SK-N-SH (cell line): ENCODE data around the gene NHSL1. TPM values are rescaled to one million over a fixed set of nuclear protein-coding genes. Genes with fewer than 3 reads are reported as not detected.

Experiments
- CTCF ChIA-PET: fragments of 300-600, 350-600 bp; formaldehyde crosslinking; extraction: SDS; loops from one replicate; lab custom pipeline; 2021; lab: Yijun Ruan, JAX
- POLR2A ChIA-PET: fragments of 350-600 bp; sonication (Branson Sonifier 250); formaldehyde crosslinking; extraction: SDS; loops from one replicate; lab custom pipeline; 2020; ENCODE audit warnings: antibody characterized with exemption, inconsistent platforms; lab: Yijun Ruan, JAX
- DNase-seq: peaks from one replicate; pipeline ENCODE4 v3.0.0; 2012
- H2AFZ ChIP-seq: fragments of 200-600 bp; sonication (generic); 2 replicates; pipeline ENCODE4 v1.8.1; 2016; ENCODE audit warnings: antibody characterized with exemption, mild to moderate bottlenecking, low read depth
- H3F3A ChIP-seq: fragments of 200-600 bp; sonication (generic); replicated peaks from 2 replicates; pipeline ENCODE3; 2016; ENCODE audit warnings: antibody characterized with exemption, mild to moderate bottlenecking; ENCODE audit not compliant: insufficient read depth
- H3K27ac ChIP-seq, 2 experiments: fragments of 200-500 bp in 1 of 2; fragments of 200-600 bp in 1 of 2; sonication (Bioruptor generic) in 1 of 2; sonication (generic), shearing (Covaris generic) in 1 of 2; 2 replicates each; pipeline versions ENCODE4 v1.5.1 to v1.6.1; 2014 to 2016; ENCODE audit warnings: low read depth in 2 of 2, inconsistent platforms in 1 of 2, low read length in 1 of 2, mild to moderate bottlenecking in 1 of 2, mixed read lengths in 1 of 2
- H3K27me3 ChIP-seq: fragments of 200-600 bp; sonication (generic), shearing (Covaris generic); 2 replicates; pipeline ENCODE4 v1.6.1; 2016; ENCODE audit warnings: mixed run types; ENCODE audit not compliant: insufficient read depth
- H3K36me3 ChIP-seq, 2 experiments: fragments of 200-500 bp in 1 of 2; fragments of 200-600 bp in 1 of 2; sonication (Bioruptor generic) in 1 of 2; sonication (generic) in 1 of 2; replicated peaks in 1 of 2; 2 replicates each; pipeline versions ENCODE3 to v1.5.1; 2014 to 2016; ENCODE audit warnings: low read length in 1 of 2, mild to moderate bottlenecking in 1 of 2; ENCODE audit not compliant: insufficient read depth in 2 of 2, control insufficient read depth in 1 of 2
- H3K4me1 ChIP-seq, 2 experiments: fragments of 200-500 bp in 1 of 2; fragments of 200-600 bp in 1 of 2; sonication (Bioruptor generic) in 1 of 2; sonication (generic), shearing (Covaris generic) in 1 of 2; 2 replicates each; pipeline versions ENCODE4 v1.5.1 to v1.6.1; 2014 to 2016; ENCODE audit warnings: low read depth in 1 of 2, low read length in 1 of 2, mixed run types in 1 of 2; ENCODE audit not compliant: insufficient read depth in 2 of 2, control insufficient read depth in 1 of 2
- H3K4me2 ChIP-seq: fragments of 200-600 bp; sonication (generic), shearing (Covaris generic); 2 replicates; pipeline ENCODE4 v1.6.1; 2017; ENCODE audit warnings: mixed run types
- H3K4me3 ChIP-seq, 2 experiments: fragments of 200-500 bp in 1 of 2; fragments of 200-600 bp in 1 of 2; sonication (Bioruptor generic) in 1 of 2; sonication (generic), shearing (Covaris generic) in 1 of 2; 2 replicates each; pipeline versions ENCODE4 v1.5.1 to v1.8.1; 2014 to 2016; ENCODE audit warnings: low read depth in 2 of 2, inconsistent platforms in 1 of 2, low read length in 1 of 2, mild to moderate bottlenecking in 1 of 2, mixed read lengths in 1 of 2, moderate library complexity in 1 of 2
- H3K79me2 ChIP-seq: fragments of 200-600 bp; sonication (generic); 2 replicates; pipeline ENCODE4 v1.8.1; 2017; ENCODE audit warnings: mild to moderate bottlenecking; ENCODE audit not compliant: insufficient read depth
- H3K9ac ChIP-seq: fragments of 200-600 bp; sonication (generic); 2 replicates; pipeline ENCODE4 v1.6.1; 2017; ENCODE audit warnings: mixed run types
- H3K9me2 ChIP-seq: fragments of 200-600 bp; sonication (generic); 2 replicates; pipeline ENCODE4 v1.6.1; 2017; ENCODE audit warnings: mixed run types
- H3K9me3 ChIP-seq: fragments of 200-600 bp; sonication (generic); 2 replicates; pipeline ENCODE4 v1.6.1; 2017; ENCODE audit warnings: mixed run types, mild to moderate bottlenecking, moderate library complexity
- H4K20me1 ChIP-seq: fragments of 200-600 bp; sonication (generic); 2 replicates; pipeline ENCODE4 v1.6.1; 2017; ENCODE audit warnings: mild to moderate bottlenecking, mixed run types; ENCODE audit not compliant: insufficient read depth
- CHD2 ChIP-seq: fragments of 150-350 bp; IDR thresholded peaks from 2 replicates; pipeline ENCODE4 v1.6.1; 2018; ENCODE audit warnings: low read length; ENCODE audit not compliant: partially characterized antibody
- ELF1 ChIP-seq: IDR thresholded peaks from 2 replicates; pipeline ENCODE4 v1.4.0; 2012
- EP300 ChIP-seq, 2 experiments: IDR thresholded peaks; 2 replicates each; pipeline versions ENCODE4 v1.4.0 to v1.6.1; 2012; ENCODE audit warnings: borderline replicate concordance in 1 of 2, low read depth in 1 of 2, low read length in 1 of 2
- FOSL2 ChIP-seq: IDR thresholded peaks from 2 replicates; pipeline ENCODE4 v1.4.0; 2012; ENCODE audit warnings: low read depth, mild to moderate bottlenecking, moderate library complexity, borderline replicate concordance
- FOXJ3 ChIP-seq: sonication (generic); formaldehyde crosslinking; IDR thresholded peaks from 2 replicates; pipeline ENCODE4 v1.5.1; 2020; ENCODE audit warnings: mild to moderate bottlenecking, missing genetic modification reagents
- FOXM1 ChIP-seq: IDR thresholded peaks from 2 replicates; pipeline ENCODE4 v1.4.0; 2012; ENCODE audit warnings: low read depth, mild to moderate bottlenecking
- GABPA ChIP-seq: IDR thresholded peaks from 2 replicates; pipeline ENCODE4 v1.4.0; 2012; ENCODE audit warnings: low read depth, mild to moderate bottlenecking
- JUND ChIP-seq: IDR thresholded peaks from 2 replicates; pipeline ENCODE4 v1.4.0; 2012
- MEF2A ChIP-seq: IDR thresholded peaks from 2 replicates; pipeline ENCODE4 v1.4.0; 2012; ENCODE audit warnings: low read depth, borderline replicate concordance
- NFIC ChIP-seq: IDR thresholded peaks from 2 replicates; pipeline ENCODE4 v1.4.0; 2012; ENCODE audit warnings: borderline replicate concordance
- POLR2AphosphoS5 ChIP-seq: IDR thresholded peaks from 2 replicates; pipeline ENCODE4 v1.6.1; 2012; ENCODE audit warnings: low read depth, low read length
- RAD21 ChIP-seq: IDR thresholded peaks from 2 replicates; pipeline ENCODE4 v1.6.1; 2012; ENCODE audit warnings: mild to moderate bottlenecking, low read length
- RFX5 ChIP-seq: IDR thresholded peaks from 2 replicates; pipeline ENCODE4 v1.6.1; 2012; ENCODE audit warnings: mild to moderate bottlenecking, improper control_type of control experiment, low read length
- RXRA ChIP-seq: IDR thresholded peaks from 2 replicates; pipeline ENCODE4 v1.4.0; 2012; ENCODE audit warnings: low read depth, mild to moderate bottlenecking, borderline replicate concordance
- SIN3A ChIP-seq: IDR thresholded peaks from 2 replicates; pipeline ENCODE4 v1.6.1; 2012; ENCODE audit warnings: low read depth, mild to moderate bottlenecking, low read length, moderate library complexity, borderline replicate concordance
- SMC3 ChIP-seq: IDR thresholded peaks from 2 replicates; pipeline ENCODE4 v1.6.1; 2012; ENCODE audit warnings: low read depth, low read length, improper control_type of control experiment
- TAF1 ChIP-seq: IDR thresholded peaks from 2 replicates; pipeline ENCODE4 v1.6.1; 2012; ENCODE audit warnings: low read depth, mild to moderate bottlenecking, low read length, moderate library complexity, borderline replicate concordance
- TCF12 ChIP-seq: IDR thresholded peaks from 2 replicates; pipeline ENCODE4 v1.4.0; 2012
- TEAD4 ChIP-seq: IDR thresholded peaks from 2 replicates; pipeline ENCODE4 v1.4.0; 2012; ENCODE audit warnings: mild to moderate bottlenecking, borderline replicate concordance; ENCODE audit not compliant: insufficient read depth
- WGBS: methylation state at CpG from one replicate; pipeline ENCODE4 v1.1.6; 2017; ENCODE audit warnings: low lambda C conversion rate; 5-methylcytosine and 5-hydroxymethylcytosine counted together
- polyA plus RNA-seq, 3 experiments: library from polyadenylated mRNA; depleted of rRNA; stranded (reverse); fragments of >200 nt; gene quantifications; 2 replicates each; pipeline ENCODE4 v1.2.3, GENCODE V29; 2012
- TF ChIP-seq, protein P1 (sequence below): IDR thresholded peaks from 2 replicates; pipeline ENCODE4 v1.4.0; 2012; ENCODE audit warnings: low read depth
- TF ChIP-seq, protein P2 (sequence below): IDR thresholded peaks from 2 replicates; pipeline ENCODE4 v1.4.0; 2012; ENCODE audit warnings: low read depth, borderline replicate concordance
- TF ChIP-seq, protein P3 (sequence below): fragments of 150-350 bp; IDR thresholded peaks from 2 replicates; pipeline ENCODE4 v1.6.1; 2016; ENCODE audit warnings: mild to moderate bottlenecking, low read depth, low read length
- TF ChIP-seq, protein P4 (sequence below): IDR thresholded peaks from 2 replicates; pipeline ENCODE4 v1.4.0; 2012; ENCODE audit warnings: low read depth, borderline replicate concordance
- TF ChIP-seq, protein P5 (sequence below): fragments of 150-350 bp; IDR thresholded peaks from 2 replicates; pipeline ENCODE4 v1.6.1; 2017; ENCODE audit warnings: antibody characterized with exemption, low read length, low read depth, borderline replicate concordance

NHSL1 gene
- polyA plus RNA-seq, 1 of the 3 experiments (the other 2 are of a cell fraction) = under 0.01 TPM

DNA sequence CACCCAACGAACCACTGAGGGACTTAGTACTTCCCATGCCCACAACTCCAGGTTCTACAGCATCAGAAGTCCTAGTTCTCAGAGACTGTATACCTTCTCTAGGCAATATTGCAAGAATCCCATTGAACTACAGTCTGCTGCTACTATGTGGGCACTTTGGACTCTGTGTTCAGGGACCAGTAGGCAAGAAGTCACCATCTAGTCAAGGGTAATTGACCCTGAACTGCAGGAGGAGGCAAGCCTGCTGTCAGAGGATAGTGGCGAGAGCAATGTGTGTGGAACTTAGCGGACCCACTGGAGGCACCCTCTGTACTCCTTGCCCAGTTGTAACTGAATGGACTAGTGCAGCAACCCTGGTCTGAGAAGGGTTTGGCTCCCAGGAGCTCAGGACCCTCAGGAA, 79.5 kb downstream of the NHSL1 start:
- no peak overlapping the region for H2AFZ ChIP-seq
- H3K4me3 ChIP-seq = no peak overlapping the region
- peaks cover 0 to 8% of the 10 kb centered on the region in 2 experiments; a peak in 1 of 4 replicates for H3K4me1 ChIP-seq
- no peaks in the 10 kb centered on the region for H3K79me2 ChIP-seq
- no peaks in the 10 kb centered on the region for H3F3A ChIP-seq
- H3K9ac ChIP-seq = no peak overlapping the region
- no peak for TF ChIP-seq POLR2AphosphoS5
- TF ChIP-seq FOXM1 = no peak
- no peak for TF ChIP-seq RXRA
- TF ChIP-seq JUND = no peak
- no peak for TF ChIP-seq GABPA
- no peak for TF ChIP-seq MEF2A
- TF ChIP-seq, protein P1, sequence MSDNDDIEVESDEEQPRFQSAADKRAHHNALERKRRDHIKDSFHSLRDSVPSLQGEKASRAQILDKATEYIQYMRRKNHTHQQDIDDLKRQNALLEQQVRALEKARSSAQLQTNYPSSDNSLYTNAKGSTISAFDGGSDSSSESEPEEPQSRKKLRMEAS = no peak
- TF ChIP-seq, protein P2, sequence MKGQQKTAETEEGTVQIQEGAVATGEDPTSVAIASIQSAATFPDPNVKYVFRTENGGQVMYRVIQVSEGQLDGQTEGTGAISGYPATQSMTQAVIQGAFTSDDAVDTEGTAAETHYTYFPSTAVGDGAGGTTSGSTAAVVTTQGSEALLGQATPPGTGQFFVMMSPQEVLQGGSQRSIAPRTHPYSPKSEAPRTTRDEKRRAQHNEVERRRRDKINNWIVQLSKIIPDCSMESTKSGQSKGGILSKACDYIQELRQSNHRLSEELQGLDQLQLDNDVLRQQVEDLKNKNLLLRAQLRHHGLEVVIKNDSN = no peak
- no peak for TF ChIP-seq CHD2
- no peak for TF ChIP-seq RFX5
- no peak for TF ChIP-seq NFIC
- no peak for TF ChIP-seq TCF12
- no peak for TF ChIP-seq FOSL2
- TF ChIP-seq SIN3A = no peak
- DNase-seq = no peak
- peaks cover 5% of the 10 kb centered on the region; the same call in 1 of the 2 replicates for H3K27me3 ChIP-seq
- no peak overlapping the region for H3K4me2 ChIP-seq
- WGBS = 0% methylated on average over 3 of the region's 3 CpGs
- ChIA-PET POLR2A (no interaction called here), CTCF (interaction anchor here (1.0 to 1.6 kb wide), 2 partner anchors 16 to 237 kb away, joined by 3 to 6 read pairs; partner anchors contain the start of gene HEBP2)
- no peaks in the 10 kb centered on the region for H3K36me3 ChIP-seq
- no peaks in the 10 kb centered on the region for H4K20me1 ChIP-seq
- no peaks in the 10 kb centered on the region for H3K9me3 ChIP-seq
- no peaks in the 10 kb centered on the region for H3K9me2 ChIP-seq
- no peak overlapping the region for H3K27ac ChIP-seq

DNA sequence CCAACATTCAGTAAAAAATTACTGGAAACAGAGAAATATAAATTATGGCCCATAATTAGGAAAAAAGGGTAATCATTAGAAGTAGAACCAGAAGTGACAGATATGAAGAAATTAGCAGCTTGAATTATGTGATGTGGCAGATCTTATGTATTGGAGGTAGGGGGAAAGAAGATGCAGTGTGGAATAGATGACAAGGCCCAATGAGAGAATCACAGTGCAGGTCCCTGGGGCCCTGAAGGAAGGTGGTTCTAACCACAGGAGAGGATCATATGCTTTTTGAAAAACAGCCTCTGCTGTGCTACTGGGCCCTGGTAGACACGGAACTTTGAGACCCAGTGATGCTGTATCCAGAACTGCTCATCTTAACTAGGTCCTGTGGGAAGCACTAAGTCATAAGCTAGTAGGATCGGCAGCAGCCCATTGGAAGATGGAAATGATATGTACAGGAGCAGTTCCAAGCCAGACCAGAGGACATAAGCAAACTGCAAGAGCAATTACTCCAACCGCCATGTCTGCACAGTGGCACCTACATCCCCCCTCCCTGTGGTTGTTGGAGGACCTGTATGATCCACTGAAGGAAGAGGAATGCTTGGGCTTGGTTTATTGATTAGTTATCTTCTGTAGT, 81.1 kb downstream of the NHSL1 start:
- no peaks in the 10 kb centered on the region for H3K9me2 ChIP-seq
- CTCF ChIA-PET = interaction anchor here (1.5 kb wide), 1 partner anchor 14 kb away, joined by 4 read pairs; the partner anchor contains the start of gene HEBP2
- TF ChIP-seq RAD21 (no peak), JUND (no peak), FOXJ3 (CRISPR knock-in tag) (no peak), NFIC (no peak), EP300 (IDR thresholded peaks at IDR 0.05; ENCODE audit: borderline replicate concordance in 1 of 2, low read depth in 1 of 2, low read length in 1 of 2) (no peak), TAF1 (no peak), FOXM1 (no peak), RFX5 (no peak), ELF1 (no peak), SMC3 (no peak), TEAD4 (no peak), SIN3A (no peak), RXRA (no peak)
- TF ChIP-seq, protein P3, sequence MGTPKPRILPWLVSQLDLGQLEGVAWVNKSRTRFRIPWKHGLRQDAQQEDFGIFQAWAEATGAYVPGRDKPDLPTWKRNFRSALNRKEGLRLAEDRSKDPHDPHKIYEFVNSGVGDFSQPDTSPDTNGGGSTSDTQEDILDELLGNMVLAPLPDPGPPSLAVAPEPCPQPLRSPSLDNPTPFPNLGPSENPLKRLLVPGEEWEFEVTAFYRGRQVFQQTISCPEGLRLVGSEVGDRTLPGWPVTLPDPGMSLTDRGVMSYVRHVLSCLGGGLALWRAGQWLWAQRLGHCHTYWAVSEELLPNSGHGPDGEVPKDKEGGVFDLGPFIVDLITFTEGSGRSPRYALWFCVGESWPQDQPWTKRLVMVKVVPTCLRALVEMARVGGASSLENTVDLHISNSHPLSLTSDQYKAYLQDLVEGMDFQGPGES = no peak
- TF ChIP-seq, protein P4, sequence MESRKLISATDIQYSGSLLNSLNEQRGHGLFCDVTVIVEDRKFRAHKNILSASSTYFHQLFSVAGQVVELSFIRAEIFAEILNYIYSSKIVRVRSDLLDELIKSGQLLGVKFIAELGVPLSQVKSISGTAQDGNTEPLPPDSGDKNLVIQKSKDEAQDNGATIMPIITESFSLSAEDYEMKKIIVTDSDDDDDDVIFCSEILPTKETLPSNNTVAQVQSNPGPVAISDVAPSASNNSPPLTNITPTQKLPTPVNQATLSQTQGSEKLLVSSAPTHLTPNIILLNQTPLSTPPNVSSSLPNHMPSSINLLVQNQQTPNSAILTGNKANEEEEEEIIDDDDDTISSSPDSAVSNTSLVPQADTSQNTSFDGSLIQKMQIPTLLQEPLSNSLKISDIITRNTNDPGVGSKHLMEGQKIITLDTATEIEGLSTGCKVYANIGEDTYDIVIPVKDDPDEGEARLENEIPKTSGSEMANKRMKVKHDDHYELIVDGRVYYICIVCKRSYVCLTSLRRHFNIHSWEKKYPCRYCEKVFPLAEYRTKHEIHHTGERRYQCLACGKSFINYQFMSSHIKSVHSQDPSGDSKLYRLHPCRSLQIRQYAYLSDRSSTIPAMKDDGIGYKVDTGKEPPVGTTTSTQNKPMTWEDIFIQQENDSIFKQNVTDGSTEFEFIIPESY = no peak
- TF ChIP-seq, protein P5, sequence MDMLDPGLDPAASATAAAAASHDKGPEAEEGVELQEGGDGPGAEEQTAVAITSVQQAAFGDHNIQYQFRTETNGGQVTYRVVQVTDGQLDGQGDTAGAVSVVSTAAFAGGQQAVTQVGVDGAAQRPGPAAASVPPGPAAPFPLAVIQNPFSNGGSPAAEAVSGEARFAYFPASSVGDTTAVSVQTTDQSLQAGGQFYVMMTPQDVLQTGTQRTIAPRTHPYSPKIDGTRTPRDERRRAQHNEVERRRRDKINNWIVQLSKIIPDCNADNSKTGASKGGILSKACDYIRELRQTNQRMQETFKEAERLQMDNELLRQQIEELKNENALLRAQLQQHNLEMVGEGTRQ = no peak

More for the DNA sequence above, 81.1 kb downstream of the NHSL1 start:
- H3K36me3 ChIP-seq = no peaks in the 10 kb centered on the region
- POLR2A ChIA-PET = no interaction called here
- H3K4me3 ChIP-seq = no peak overlapping the region
- H3K4me2 ChIP-seq = no peak overlapping the region
- no peak overlapping the region for H3K27ac ChIP-seq
- no peaks in the 10 kb centered on the region for H4K20me1 ChIP-seq
- H3K27me3 ChIP-seq = peaks cover under 1% of the 10 kb centered on the region; the same call in 1 of the 2 replicates
- DNase-seq = no peak
- no peak overlapping the region for H3K9ac ChIP-seq
- WGBS = 66% methylated on average over 3 of the region's 3 CpGs
- no peaks in the 10 kb centered on the region for H3K4me1 ChIP-seq
- H3K9me3 ChIP-seq = no peaks in the 10 kb centered on the region
- no peak overlapping the region for H2AFZ ChIP-seq
- no peaks in the 10 kb centered on the region for H3K79me2 ChIP-seq
- no peaks in the 10 kb centered on the region for H3F3A ChIP-seq
